Neural progenitor cell (in vitro differentiated cells): Measurements from ENCODE around the gene MCRIP1. TPM values are rescaled to one million over a fixed set of nuclear protein-coding genes. Genes with fewer than 3 reads are reported as not detected.

Experiments used
- DNase-seq: peaks from one replicate; pipeline ENCODE4 v3.0.0-alpha.2; 2016; ENCODE audit warnings: low spot score
- H2AFZ ChIP-seq: fragments of 200-600 bp; sonication (generic); replicated peaks from 2 replicates; pipeline ENCODE4 v1.6.1; 2016; ENCODE audit warnings: antibody characterized with exemption
- H3F3A ChIP-seq: fragments of 200-600 bp; sonication (generic); 2 replicates; pipeline ENCODE4 v1.6.1; 2016; ENCODE audit warnings: antibody characterized with exemption, low read depth
- H3K27ac ChIP-seq: fragments of 200-600 bp; sonication (generic); 2 replicates; pipeline ENCODE4 v1.5.1; 2016; ENCODE audit warnings: mild to moderate bottlenecking
- H3K27me3 ChIP-seq: fragments of 200-600 bp; sonication (generic); 2 replicates; pipeline ENCODE4 v1.6.1; 2016; ENCODE audit warnings: mild to moderate bottlenecking, moderate library complexity
- H3K36me3 ChIP-seq: fragments of 200-600 bp; sonication (generic); 2 replicates; pipeline ENCODE4 v1.5.1; 2016
- H3K4me1 ChIP-seq: fragments of 200-600 bp; sonication (generic); 2 replicates; pipeline ENCODE4 v1.6.1; 2016; ENCODE audit warnings: mixed run types
- H3K4me2 ChIP-seq: fragments of 200-600 bp; sonication (generic); 2 replicates; pipeline ENCODE4 v1.6.1; 2016
- H3K4me3 ChIP-seq: fragments of 200-600 bp; sonication (generic); 2 replicates; pipeline ENCODE4 v1.5.1; 2016
- H3K79me2 ChIP-seq: fragments of 200-600 bp; sonication (generic); 2 replicates; pipeline ENCODE4 v1.6.1; 2016; ENCODE audit warnings: low read depth
- H3K9ac ChIP-seq: fragments of 200-600 bp; sonication (generic); 2 replicates; pipeline ENCODE4 v1.6.1; 2016
- H3K9me3 ChIP-seq: fragments of 200-600 bp; sonication (generic); 2 replicates; pipeline ENCODE4 v1.5.1; 2016; ENCODE audit warnings: low read depth
- H4K20me1 ChIP-seq: fragments of 200-600 bp; sonication (generic); 2 replicates; pipeline ENCODE4 v1.6.1; 2016; ENCODE audit warnings: low read depth
- H3K27ac Mint-ChIP-seq: 3 replicates; pipeline ENCODE4 v1.8.0; 2021; ENCODE audit warnings: mixed read lengths
- H3K27me3 Mint-ChIP-seq: 2 replicates; pipeline ENCODE4 v1.8.0; 2022; ENCODE audit warnings: low read depth, mild to moderate bottlenecking, inconsistent platforms, moderate library complexity, mixed read lengths; ENCODE audit not compliant: insufficient read depth
- H3K36me3 Mint-ChIP-seq: 3 replicates; pipeline ENCODE4 v1.8.0; 2021; ENCODE audit warnings: mixed read lengths
- H3K4me1 Mint-ChIP-seq: 3 replicates; pipeline ENCODE4 v1.8.0; 2021; ENCODE audit warnings: mixed read lengths
- H3K4me3 Mint-ChIP-seq: 3 replicates; pipeline ENCODE4 v1.8.0; 2021; ENCODE audit warnings: mild to moderate bottlenecking, moderate library complexity, mixed read lengths
- H3K9me3 Mint-ChIP-seq: 3 replicates; pipeline ENCODE4 v1.8.0; 2020; ENCODE audit warnings: mixed read lengths
- EZH2 ChIP-seq: fragments of 200-600 bp; sonication (generic); IDR thresholded peaks from 2 replicates; pipeline ENCODE4 v1.6.1; 2017; ENCODE audit warnings: antibody characterized with exemption, mild to moderate bottlenecking, moderate library complexity
- EZH2phosphoT487 ChIP-seq: fragments of 200-600 bp; sonication (generic); IDR thresholded peaks from 2 replicates; pipeline ENCODE4 v1.6.1; 2017; ENCODE audit warnings: antibody characterized with exemption
- total RNA-seq: library from RNA; depleted of rRNA; stranded (reverse); fragments of >200 nt; gene quantifications from 2 replicates; pipeline ENCODE4 v1.2.3, GENCODE V29; 2015; ENCODE audit warnings: low replicate concordance
- TF ChIP-seq, protein P1 (sequence below): fragments of 200-600 bp; sonication (generic); IDR thresholded peaks from 2 replicates; pipeline ENCODE4 v1.5.1; 2017; ENCODE audit warnings: antibody characterized with exemption, mild to moderate bottlenecking

MCRIP1 gene
- total RNA-seq, 1 donor from 2014 or later: 45.6 TPM

DNA sequence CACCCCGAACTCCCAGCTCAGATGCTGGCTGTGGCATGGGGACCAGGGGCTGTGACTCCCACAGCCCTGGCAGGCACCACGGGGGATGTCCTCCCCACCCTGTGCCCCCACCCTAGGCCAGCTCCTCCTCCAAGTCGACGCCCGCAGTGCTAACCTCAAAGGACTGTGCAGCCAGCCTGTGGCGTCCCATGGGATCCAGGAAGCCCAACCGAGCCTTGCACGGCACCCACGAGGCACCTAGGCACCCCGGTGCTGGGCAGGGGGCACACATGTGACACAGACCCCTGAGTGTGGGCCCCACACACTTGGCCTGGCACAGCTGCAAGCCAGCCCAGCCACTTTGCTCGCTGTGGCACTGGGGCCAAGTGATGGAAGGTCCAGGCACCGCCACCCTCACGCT, 25.3 kb downstream of the MCRIP1 start:
- Mint-ChIP-seq H3K9me3 (no peaks in the 10 kb centered on the region), H3K4me3 (no peak overlapping the region), H3K4me1 (no peaks in the 10 kb centered on the region), H3K36me3 (no peaks in the 10 kb centered on the region), H3K27me3 (peaks cover 29% of the 10 kb centered on the region), H3K27ac (no peak overlapping the region)
- Histone ChIP-seq H3F3A (peaks cover 3% of the 10 kb centered on the region), H3K79me2 (no peaks in the 10 kb centered on the region), H3K4me3 (no peak overlapping the region), H3K27ac (no peak overlapping the region), H3K27me3 (peaks cover 73% of the 10 kb centered on the region), H3K4me2 (no peak overlapping the region), H2AFZ (no peak overlapping the region), H3K36me3 (no peaks in the 10 kb centered on the region), H3K4me1 (peaks cover 12% of the 10 kb centered on the region), H3K9ac (no peak overlapping the region), H4K20me1 (peaks cover 2% of the 10 kb centered on the region), H3K9me3 (no peaks in the 10 kb centered on the region)
- TF ChIP-seq EZH2phosphoT487 (no peak), EZH2 (no peak)
- TF ChIP-seq, protein P1, sequence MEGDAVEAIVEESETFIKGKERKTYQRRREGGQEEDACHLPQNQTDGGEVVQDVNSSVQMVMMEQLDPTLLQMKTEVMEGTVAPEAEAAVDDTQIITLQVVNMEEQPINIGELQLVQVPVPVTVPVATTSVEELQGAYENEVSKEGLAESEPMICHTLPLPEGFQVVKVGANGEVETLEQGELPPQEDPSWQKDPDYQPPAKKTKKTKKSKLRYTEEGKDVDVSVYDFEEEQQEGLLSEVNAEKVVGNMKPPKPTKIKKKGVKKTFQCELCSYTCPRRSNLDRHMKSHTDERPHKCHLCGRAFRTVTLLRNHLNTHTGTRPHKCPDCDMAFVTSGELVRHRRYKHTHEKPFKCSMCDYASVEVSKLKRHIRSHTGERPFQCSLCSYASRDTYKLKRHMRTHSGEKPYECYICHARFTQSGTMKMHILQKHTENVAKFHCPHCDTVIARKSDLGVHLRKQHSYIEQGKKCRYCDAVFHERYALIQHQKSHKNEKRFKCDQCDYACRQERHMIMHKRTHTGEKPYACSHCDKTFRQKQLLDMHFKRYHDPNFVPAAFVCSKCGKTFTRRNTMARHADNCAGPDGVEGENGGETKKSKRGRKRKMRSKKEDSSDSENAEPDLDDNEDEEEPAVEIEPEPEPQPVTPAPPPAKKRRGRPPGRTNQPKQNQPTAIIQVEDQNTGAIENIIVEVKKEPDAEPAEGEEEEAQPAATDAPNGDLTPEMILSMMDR: no peak
- no peak for DNase-seq

DNA sequence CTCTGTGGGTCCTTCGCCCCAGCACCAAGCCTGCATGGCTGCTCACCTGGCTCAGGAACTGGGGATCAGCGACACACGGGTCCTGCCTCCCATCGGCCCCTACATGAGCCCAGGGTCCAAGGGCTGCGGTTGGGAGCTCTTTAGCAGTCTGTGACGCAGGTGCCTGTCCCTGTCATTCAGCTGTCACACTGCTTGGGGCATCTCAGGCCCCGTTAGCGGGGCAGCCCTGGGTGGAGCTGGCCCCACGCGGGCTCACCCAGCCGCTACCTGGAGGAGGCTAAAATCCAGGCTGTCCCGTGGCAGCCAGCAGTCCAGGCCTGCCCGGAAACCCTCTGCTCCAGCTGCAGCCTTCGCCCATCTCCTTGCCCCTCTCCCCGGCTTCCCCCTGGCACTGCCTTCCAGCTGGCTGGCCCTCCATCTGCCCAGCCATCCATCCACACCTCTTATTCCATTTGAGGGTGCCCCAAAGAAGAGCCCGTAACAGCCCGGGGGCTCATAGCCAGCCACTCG, 25.8 kb downstream of the MCRIP1 start:
- no peak for TF ChIP-seq EZH2
- no peak for TF ChIP-seq EZH2phosphoT487
- TF ChIP-seq, protein P1: no peak
- H3K27me3 ChIP-seq: peaks cover 79% of the 10 kb centered on the region
- H3K4me2 ChIP-seq: no peak overlapping the region
- peaks cover 2% of the 10 kb centered on the region for H4K20me1 ChIP-seq
- peaks cover 12% of the 10 kb centered on the region for H3K4me1 ChIP-seq
- H3K9ac ChIP-seq: no peak overlapping the region
- no peak overlapping the region for H3K4me3 Mint-ChIP-seq
- H3K36me3 Mint-ChIP-seq: no peaks in the 10 kb centered on the region
- H2AFZ ChIP-seq: no peak overlapping the region
- H3K79me2 ChIP-seq: no peaks in the 10 kb centered on the region
- H3K4me1 Mint-ChIP-seq: no peaks in the 10 kb centered on the region
- no peak overlapping the region for H3K4me3 ChIP-seq
- peaks cover 34% of the 10 kb centered on the region for H3K27me3 Mint-ChIP-seq
- no peaks in the 10 kb centered on the region for H3K36me3 ChIP-seq
- no peaks in the 10 kb centered on the region for H3K9me3 ChIP-seq
- no peaks in the 10 kb centered on the region for H3K9me3 Mint-ChIP-seq
- H3F3A ChIP-seq: peaks cover 3% of the 10 kb centered on the region
- no peak for DNase-seq
- no peak overlapping the region for H3K27ac ChIP-seq
- no peak overlapping the region for H3K27ac Mint-ChIP-seq

DNA sequence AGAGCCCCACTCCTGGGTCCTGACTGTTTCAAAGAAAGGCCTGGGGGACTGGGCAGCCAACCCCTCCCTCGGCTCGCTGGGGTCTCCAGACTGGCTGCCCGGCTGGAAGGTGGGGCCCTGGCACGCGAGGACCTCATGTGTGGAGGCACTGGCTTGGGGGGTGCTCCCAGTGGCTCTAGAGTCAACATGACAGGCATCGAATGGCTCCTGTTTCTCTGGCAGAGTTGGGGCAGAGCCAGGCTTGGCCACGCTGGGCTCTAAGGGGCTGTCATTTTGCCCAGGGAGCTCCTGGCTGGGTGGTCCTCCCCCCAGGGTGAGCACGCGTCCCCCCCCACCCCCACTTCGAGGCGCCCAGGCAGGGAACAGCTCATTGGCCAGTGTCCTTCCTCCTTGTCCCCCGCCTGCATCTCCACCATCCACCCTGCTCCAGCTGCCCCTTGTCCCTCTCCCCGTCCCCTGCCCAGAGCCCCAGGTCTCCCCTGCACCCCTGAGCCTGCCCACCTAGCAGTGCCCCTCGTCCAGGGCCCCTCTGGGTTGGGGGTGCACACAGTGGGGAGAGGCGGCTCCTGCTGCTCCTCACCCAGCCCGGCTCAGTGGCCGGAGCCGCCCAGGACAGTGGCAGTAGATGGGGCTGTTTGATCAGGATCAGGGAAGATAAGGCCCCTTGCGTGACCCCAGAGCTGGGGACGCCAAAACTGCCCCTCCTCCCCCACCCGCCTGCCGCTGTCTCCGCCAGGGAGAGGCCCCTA, 26.5 kb downstream of the MCRIP1 start:
- H3K27me3 ChIP-seq: peaks cover 85% of the 10 kb centered on the region
- DNase-seq: no peak
- H3K9me3 ChIP-seq: no peaks in the 10 kb centered on the region
- no peak overlapping the region for H2AFZ ChIP-seq
- H3K4me1 ChIP-seq: peaks cover 12% of the 10 kb centered on the region
- no peak overlapping the region for H3K9ac ChIP-seq
- no peak overlapping the region for H3K4me2 ChIP-seq
- H3K9me3 Mint-ChIP-seq: peaks cover 2% of the 10 kb centered on the region
- H3K27me3 Mint-ChIP-seq: peaks cover 41% of the 10 kb centered on the region
- no peaks in the 10 kb centered on the region for H3K36me3 Mint-ChIP-seq
- H3F3A ChIP-seq: peaks cover 3% of the 10 kb centered on the region
- H4K20me1 ChIP-seq: peaks cover 2% of the 10 kb centered on the region
- TF ChIP-seq, protein P1: no peak
- TF ChIP-seq EZH2: no peak
- no peak for TF ChIP-seq EZH2phosphoT487
- H3K4me3 Mint-ChIP-seq: no peak overlapping the region
- no peaks in the 10 kb centered on the region for H3K79me2 ChIP-seq
- no peak overlapping the region for H3K4me3 ChIP-seq
- H3K27ac ChIP-seq: no peak overlapping the region
- H3K4me1 Mint-ChIP-seq: no peaks in the 10 kb centered on the region
- no peak overlapping the region for H3K27ac Mint-ChIP-seq
- no peaks in the 10 kb centered on the region for H3K36me3 ChIP-seq
